K562 (cell line): ENCODE data around the gene RFX6.

ENCODE experiments used
- ELF4 ChIP-seq: fragments of 450-650 bp; formaldehyde crosslinking; IDR thresholded peaks from 2 replicates; pipeline ENCODE4 v1.4.0; 2022; ENCODE audit warnings: missing genetic modification characterization
- ELK1 ChIP-seq: sonication (generic); formaldehyde crosslinking; IDR thresholded peaks from 2 replicates; pipeline ENCODE4 v1.8.1; 2022; ENCODE audit warnings: missing genetic modification reagents
- EZH2 ChIP-seq: IDR thresholded peaks from 2 replicates; pipeline ENCODE4 v1.6.1; 2012; ENCODE audit warnings: low read depth, mild to moderate bottlenecking, inconsistent platforms, low read length, borderline replicate concordance
- FOXA3 ChIP-seq, 2 experiments: fragments of 450-650 bp in 1 of 2; sonication (generic) in 1 of 2; formaldehyde crosslinking; IDR thresholded peaks in 1 of 2; conservative IDR thresholded peaks in 1 of 2; 2 replicates each; pipeline versions ENCODE4 v1.4.0 to v1.8.0; 2020 to 2022; ENCODE audit warnings: mild to moderate bottlenecking in 2 of 2, missing genetic modification reagents in 1 of 2
- GABPB1 ChIP-seq: sonication (generic); formaldehyde crosslinking; IDR thresholded peaks from 2 replicates; pipeline ENCODE4 v1.8.0; 2022; ENCODE audit warnings: mild to moderate bottlenecking, missing genetic modification reagents
- MAFG ChIP-seq: fragments of 450-650 bp; conservative IDR thresholded peaks from 2 replicates; pipeline ENCODE4 v1.6.1; 2016; ENCODE audit warnings: missing genetic modification characterization, missing compliant biosample characterization
- PURB ChIP-seq: sonication (generic); formaldehyde crosslinking; IDR thresholded peaks from 2 replicates; pipeline ENCODE4 v1.9.0; 2021; ENCODE audit warnings: low read depth, mild to moderate bottlenecking, missing genetic modification reagents
- THRA ChIP-seq: fragments of 450-650 bp; IDR thresholded peaks from 2 replicates; pipeline ENCODE4 v1.6.1; 2017; ENCODE audit warnings: mild to moderate bottlenecking, moderate library complexity
- ZNF707 ChIP-seq: fragments of 250-450 bp; sonication (Bioruptor Pico); conservative IDR thresholded peaks from 2 replicates; pipeline ENCODE4 v1.8.0; 2022; ENCODE audit warnings: inconsistent platforms, mild to moderate bottlenecking, moderate library complexity

- TF ChIP-seq ZNF707 (CRISPR knock-in tag) (no peak), FOXA3 (CRISPR knock-in tag; conservative IDR thresholded peaks at IDR 0.05 in 1 of 2, IDR thresholded peaks at IDR 0.05 in 1 of 2) (no peak), GABPB1 (CRISPR knock-in tag) (no peak), THRA (no peak), PURB (no peak), ELK1 (no peak), MAFG (tag) (no peak), ELF4 (CRISPR knock-in tag) (no peak), EZH2 (no peak)
Observed at GRCh38 chr6:116876107-116876506, 935 bp upstream of the RFX6 start.
